Thyroid gland (tissue), 4 donors: ENCODE measurements around the gene UBTD1.

Source experiments
- POLR2A ChIP-seq, 2 donors: fragments of 450-650 bp; IDR thresholded peaks; one replicate each; pipeline ENCODE4 v1.6.1; 2017; ENCODE audit warnings: antibody characterized with exemption in 2 of 2, mild to moderate bottlenecking in 2 of 2, moderate library complexity in 1 of 2
- TF ChIP-seq, protein P1 (sequence below), 6 experiments: fragments of 200-600 bp in 3 of 6; fragments of 450-650 bp in 3 of 6; sonication (generic) in 3 of 6; IDR thresholded peaks; one replicate each; pipeline ENCODE4 v1.5.1; 2016 to 2019; ENCODE audit warnings: antibody characterized with exemption in 6 of 6, mild to moderate bottlenecking in 2 of 6, inconsistent platforms in 1 of 6, moderate library complexity in 1 of 6

DNA sequence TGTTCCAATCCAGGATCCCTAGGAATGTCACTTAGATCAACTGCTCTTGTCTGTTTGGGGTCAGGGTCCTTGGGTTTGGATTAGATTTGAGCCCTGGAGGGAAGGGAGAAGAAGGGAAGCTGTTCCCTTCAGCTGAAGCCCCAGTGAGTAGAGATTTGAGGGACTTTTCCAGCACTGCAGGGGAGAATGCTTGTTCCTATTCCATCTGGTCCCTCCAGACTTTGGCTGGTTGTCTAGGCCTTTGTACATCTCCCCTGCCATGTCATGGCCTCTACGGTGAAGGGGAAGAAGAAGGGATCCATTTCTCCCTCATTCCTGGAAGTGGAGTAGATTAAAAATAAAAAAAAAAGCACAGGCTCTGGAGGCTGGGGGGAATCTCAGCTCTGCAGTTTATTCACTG, 101.9 kb downstream of the UBTD1 start:
- TF ChIP-seq, protein P1, sequence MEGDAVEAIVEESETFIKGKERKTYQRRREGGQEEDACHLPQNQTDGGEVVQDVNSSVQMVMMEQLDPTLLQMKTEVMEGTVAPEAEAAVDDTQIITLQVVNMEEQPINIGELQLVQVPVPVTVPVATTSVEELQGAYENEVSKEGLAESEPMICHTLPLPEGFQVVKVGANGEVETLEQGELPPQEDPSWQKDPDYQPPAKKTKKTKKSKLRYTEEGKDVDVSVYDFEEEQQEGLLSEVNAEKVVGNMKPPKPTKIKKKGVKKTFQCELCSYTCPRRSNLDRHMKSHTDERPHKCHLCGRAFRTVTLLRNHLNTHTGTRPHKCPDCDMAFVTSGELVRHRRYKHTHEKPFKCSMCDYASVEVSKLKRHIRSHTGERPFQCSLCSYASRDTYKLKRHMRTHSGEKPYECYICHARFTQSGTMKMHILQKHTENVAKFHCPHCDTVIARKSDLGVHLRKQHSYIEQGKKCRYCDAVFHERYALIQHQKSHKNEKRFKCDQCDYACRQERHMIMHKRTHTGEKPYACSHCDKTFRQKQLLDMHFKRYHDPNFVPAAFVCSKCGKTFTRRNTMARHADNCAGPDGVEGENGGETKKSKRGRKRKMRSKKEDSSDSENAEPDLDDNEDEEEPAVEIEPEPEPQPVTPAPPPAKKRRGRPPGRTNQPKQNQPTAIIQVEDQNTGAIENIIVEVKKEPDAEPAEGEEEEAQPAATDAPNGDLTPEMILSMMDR (IDR thresholded peaks at IDR 0.05), result no peak
- no peak for TF ChIP-seq POLR2A (IDR thresholded peaks at IDR 0.05)
